ENCODE measurements around the gene PCED1A.

DNA sequence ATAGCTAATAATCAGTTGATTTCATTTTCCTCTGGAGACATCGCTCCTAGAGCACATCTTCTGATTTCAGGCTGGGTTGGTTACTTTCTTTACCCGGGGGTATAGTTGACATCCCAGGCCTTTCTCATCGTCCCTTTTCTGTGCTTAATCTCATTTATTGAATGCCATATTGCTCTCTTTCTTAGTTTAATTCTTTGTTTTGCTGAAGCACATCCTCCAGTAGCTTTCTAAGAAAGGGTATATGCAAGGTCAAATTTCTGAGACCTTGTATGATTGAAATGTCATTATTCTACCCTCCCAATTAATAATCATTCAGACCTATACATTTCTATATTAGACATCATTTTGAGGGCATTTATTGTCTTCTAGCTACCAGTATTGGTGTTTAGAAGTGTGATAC is 28.3 kb downstream of the PCED1A start:
- TF ChIP-seq CTCF (IDR thresholded peaks at IDR 0.05; ENCODE audit: low read length) (no peak), EZH2 (optimal IDR thresholded peaks at IDR 0.05; ENCODE audit: low read depth, low read length) (no peak)

All from MM.1S (cell line).